ENCODE measurements around the gene VMP1.
"Not testable (repeated sequence)": the region's sequence is repeated elsewhere in the genome, so short reads cannot be mapped to it uniquely, and the experiment has no call there.

The VMP1 gene

DNA sequence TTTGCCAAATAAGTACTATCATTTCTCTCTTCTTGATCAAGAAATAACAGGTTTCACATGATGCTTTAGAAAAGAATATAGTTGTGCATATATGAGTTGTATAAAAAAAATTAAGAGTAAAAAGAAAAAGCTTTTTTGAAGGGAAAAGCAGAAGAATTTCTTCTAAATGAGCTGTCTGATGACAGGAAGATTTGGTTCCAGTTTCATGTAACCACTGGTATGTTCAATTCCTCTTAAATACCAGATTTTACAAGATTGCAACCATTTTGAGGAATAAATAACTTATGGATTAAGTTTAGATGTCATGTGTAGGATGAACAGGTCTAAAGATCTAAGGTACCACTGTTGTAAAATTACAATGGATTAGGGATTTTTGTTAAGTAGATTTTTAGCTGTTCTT, 45.0 kb downstream of the VMP1 start:
- Histone ChIP-seq H3K36me3 (peaks cover 89% of the 10 kb centered on the region), H3K9me3 (no peaks in the 10 kb centered on the region), H3K4me1 (ENCODE audit: control insufficient read depth in 1 of 2, insufficient read depth in 1 of 2, low read depth in 1 of 2, low read length in 1 of 2) (peaks cover 0 to 12% of the 10 kb centered on the region in 2 experiments), H3K27me3 (no peaks in the 10 kb centered on the region), H3K27ac (peak overlapping the region; percentile 30), H3K4me3 (ENCODE audit: low read depth in 1 of 2, low read length in 1 of 2) (no peak overlapping the region)
- TF ChIP-seq, protein P1, sequence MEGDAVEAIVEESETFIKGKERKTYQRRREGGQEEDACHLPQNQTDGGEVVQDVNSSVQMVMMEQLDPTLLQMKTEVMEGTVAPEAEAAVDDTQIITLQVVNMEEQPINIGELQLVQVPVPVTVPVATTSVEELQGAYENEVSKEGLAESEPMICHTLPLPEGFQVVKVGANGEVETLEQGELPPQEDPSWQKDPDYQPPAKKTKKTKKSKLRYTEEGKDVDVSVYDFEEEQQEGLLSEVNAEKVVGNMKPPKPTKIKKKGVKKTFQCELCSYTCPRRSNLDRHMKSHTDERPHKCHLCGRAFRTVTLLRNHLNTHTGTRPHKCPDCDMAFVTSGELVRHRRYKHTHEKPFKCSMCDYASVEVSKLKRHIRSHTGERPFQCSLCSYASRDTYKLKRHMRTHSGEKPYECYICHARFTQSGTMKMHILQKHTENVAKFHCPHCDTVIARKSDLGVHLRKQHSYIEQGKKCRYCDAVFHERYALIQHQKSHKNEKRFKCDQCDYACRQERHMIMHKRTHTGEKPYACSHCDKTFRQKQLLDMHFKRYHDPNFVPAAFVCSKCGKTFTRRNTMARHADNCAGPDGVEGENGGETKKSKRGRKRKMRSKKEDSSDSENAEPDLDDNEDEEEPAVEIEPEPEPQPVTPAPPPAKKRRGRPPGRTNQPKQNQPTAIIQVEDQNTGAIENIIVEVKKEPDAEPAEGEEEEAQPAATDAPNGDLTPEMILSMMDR (IDR thresholded peaks at IDR 0.05), result no peak

GRCh38 chr17:59752922-59753321, 45.5 kb downstream of the VMP1 start:
- Histone ChIP-seq H3K4me3 (ENCODE audit: low read depth in 1 of 2, low read length in 1 of 2) (no peak overlapping the region), H3K27me3 (no peaks in the 10 kb centered on the region), H3K27ac (peak overlapping the region; percentile 30), H3K4me1 (ENCODE audit: control insufficient read depth in 1 of 2, insufficient read depth in 1 of 2, low read depth in 1 of 2, low read length in 1 of 2) (peaks cover 0 to 12% of the 10 kb centered on the region in 2 experiments), H3K36me3 (peaks cover 89% of the 10 kb centered on the region), H3K9me3 (no peaks in the 10 kb centered on the region)
- TF ChIP-seq, protein P1 (IDR thresholded peaks at IDR 0.05), result no peak

DNA sequence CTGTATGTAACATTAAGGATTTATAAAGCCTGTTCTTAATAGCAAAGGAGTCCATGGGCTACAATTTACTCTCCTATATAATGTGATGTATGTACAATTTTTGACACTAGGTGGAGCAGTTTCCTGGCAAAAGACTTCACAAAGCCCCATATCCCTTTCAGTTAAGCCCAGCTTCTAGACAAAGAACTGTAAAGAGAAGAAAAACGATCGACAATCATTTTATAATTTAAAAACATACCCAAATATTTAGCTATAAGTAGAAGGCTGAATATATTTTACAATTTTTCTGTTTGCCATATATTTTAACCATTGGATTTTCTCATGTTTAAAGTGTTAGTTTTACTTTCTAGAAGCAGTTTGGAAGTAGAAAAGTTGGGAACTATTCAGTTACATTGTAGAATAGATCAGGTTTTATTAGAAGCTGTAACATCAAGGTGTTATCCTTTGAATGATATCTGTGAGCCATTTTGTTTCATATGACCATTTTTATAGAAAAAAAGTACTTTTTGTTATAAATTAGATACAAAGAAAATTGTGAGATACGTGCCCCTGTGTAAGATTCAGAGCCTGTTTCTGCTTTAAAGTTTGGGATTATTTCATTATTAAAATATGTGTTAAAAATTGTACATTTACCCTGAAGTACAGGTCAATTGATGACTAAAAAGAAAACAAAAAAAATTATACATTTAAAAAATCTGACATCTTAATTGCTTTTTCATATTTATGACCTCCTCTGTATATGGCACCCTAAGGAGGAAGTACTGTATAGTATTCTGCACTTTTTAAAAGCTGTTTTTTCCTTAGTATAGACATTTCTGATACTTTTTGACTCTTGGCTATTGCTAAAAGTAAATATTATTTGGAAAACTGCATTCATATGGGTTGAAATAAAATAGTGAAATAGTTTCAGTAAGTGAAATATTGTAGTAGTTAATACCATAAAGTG, 46.3 kb downstream of the VMP1 start:
- Histone ChIP-seq H3K4me1 (ENCODE audit: control insufficient read depth in 1 of 2, insufficient read depth in 1 of 2, low read depth in 1 of 2, low read length in 1 of 2) (peaks cover 0 to 12% of the 10 kb centered on the region in 2 experiments), H3K4me3 (ENCODE audit: low read depth in 1 of 2, low read length in 1 of 2) (no peak overlapping the region), H3K27me3 (no peaks in the 10 kb centered on the region), H3K9me3 (no peaks in the 10 kb centered on the region), H3K27ac (peak overlapping the region; percentile 51), H3K36me3 (peaks cover 89% of the 10 kb centered on the region)
- TF ChIP-seq, protein P1 (IDR thresholded peaks at IDR 0.05), result peak; percentile 61

GRCh38 chr17:59754552-59754951, 47.1 kb downstream of the VMP1 start:
- H3K4me1 ChIP-seq (ENCODE audit: control insufficient read depth in 1 of 2, insufficient read depth in 1 of 2, low read depth in 1 of 2, low read length in 1 of 2), result peaks cover 0 to 15% of the 10 kb centered on the region in 2 experiments
- peak overlapping the region; percentile 51 for H3K27ac ChIP-seq
- no peaks in the 10 kb centered on the region for H3K9me3 ChIP-seq
- H3K4me3 ChIP-seq (ENCODE audit: low read depth in 1 of 2, low read length in 1 of 2), result no peak overlapping the region
- no peaks in the 10 kb centered on the region for H3K27me3 ChIP-seq
- peaks cover 86% of the 10 kb centered on the region for H3K36me3 ChIP-seq
- TF ChIP-seq, protein P1 (IDR thresholded peaks at IDR 0.05), result no peak

- peaks cover 82% of the 10 kb centered on the region for H3K36me3 ChIP-seq
- H3K27ac ChIP-seq, result not testable (repeated sequence)
- H3K4me1 ChIP-seq (ENCODE audit: control insufficient read depth in 1 of 2, insufficient read depth in 1 of 2, low read depth in 1 of 2, low read length in 1 of 2), result peaks cover 4 to 20% of the 10 kb centered on the region in 2 experiments
Observed at GRCh38 chr17:59755069-59755468, 47.6 kb downstream of the VMP1 start.

DNA sequence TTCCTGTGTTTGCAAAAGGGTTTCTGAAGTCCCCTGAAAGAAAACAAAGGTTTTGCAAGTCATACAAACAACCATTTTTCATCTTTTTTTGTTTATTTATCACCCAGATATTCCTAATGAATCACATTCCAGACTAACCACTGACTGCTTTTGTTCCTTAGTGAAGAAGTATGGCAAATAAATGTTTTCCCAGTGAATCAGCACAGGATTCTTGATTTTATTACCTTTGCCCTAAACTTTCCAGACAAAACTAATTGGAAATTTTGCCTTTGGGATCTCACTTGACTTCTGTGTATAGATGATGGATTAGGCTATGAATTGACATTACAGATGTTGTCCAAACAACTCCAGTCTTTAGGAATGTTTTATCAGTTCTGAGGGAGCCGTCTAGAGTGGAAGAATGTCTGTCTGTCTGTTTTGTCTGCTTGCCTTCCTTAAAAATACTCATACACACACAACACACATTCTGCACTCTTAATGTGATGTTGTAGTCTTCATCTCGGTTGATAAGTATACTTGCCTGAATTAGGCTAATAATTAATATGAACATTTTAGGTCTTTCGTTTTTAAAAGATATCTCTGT, 48.9 kb downstream of the VMP1 start:
- H3K4me3 ChIP-seq (ENCODE audit: low read depth in 1 of 2, low read length in 1 of 2), result no peak overlapping the region
- H3K4me1 ChIP-seq (ENCODE audit: control insufficient read depth in 1 of 2, insufficient read depth in 1 of 2, low read depth in 1 of 2, low read length in 1 of 2), result peaks cover 16 to 32% of the 10 kb centered on the region in 2 experiments
- peak overlapping the region; percentile 4 for H3K27ac ChIP-seq

More at GRCh38 chr17:59755069-59755468, 47.6 kb downstream of the VMP1 start:
- H3K4me3 ChIP-seq (ENCODE audit: low read depth in 1 of 2, low read length in 1 of 2); H3K27me3 ChIP-seq; H3K9me3 ChIP-seq: not testable (repeated sequence)

More for the DNA sequence above, 48.9 kb downstream of the VMP1 start:
- no peaks in the 10 kb centered on the region for H3K27me3 ChIP-seq
- no peaks in the 10 kb centered on the region for H3K9me3 ChIP-seq
- peaks cover 82% of the 10 kb centered on the region for H3K36me3 ChIP-seq
- TF ChIP-seq, protein P1 (IDR thresholded peaks at IDR 0.05), result no peak
